EH (cell line): ENCODE results near the gene CRHR2.

Source experiments
- DNase-seq: peaks from one replicate; pipeline ENCODE4 v3.0.0-alpha.2; 2015; ENCODE audit warnings: low read depth

CRHR2 gene

GRCh38 chr7:30618080-30618676 lies 64.1 kb downstream of the CRHR2 start:
- DNase-seq = no peak

GRCh38 chr7:30617359-30617758 lies 64.9 kb downstream of the CRHR2 start:
- DNase-seq = no peak

- peak; percentile 10 for DNase-seq
Measured at GRCh38 chr7:30616318-30616717, 65.9 kb downstream of the CRHR2 start.

- peak; percentile 39 for DNase-seq
Measured at GRCh38 chr7:30613366-30614325, 68.6 kb downstream of the CRHR2 start.

GRCh38 chr7:30612658-30613265 lies 69.5 kb downstream of the CRHR2 start:
- DNase-seq = peak; percentile 48

GRCh38 chr7:30605832-30606231 lies 76.4 kb downstream of the CRHR2 start:
- DNase-seq = no peak

GRCh38 chr7:30604901-30605300 lies 77.4 kb downstream of the CRHR2 start:
- no peak for DNase-seq
